H4 (cell line): ENCODE results near the gene PRSS33. TPM values are rescaled to one million over a fixed set of nuclear protein-coding genes. Genes with fewer than 3 reads are reported as not detected.

Experiments
- DNase-seq: peaks from one replicate; pipeline ENCODE4 v3.0.0-alpha.2; 2015; ENCODE audit warnings: low spot score
- total RNA-seq: library from RNA; depleted of rRNA; stranded (reverse); fragments of >200 nt; shearing (Covaris generic); gene quantifications from 2 replicates; pipeline ENCODE4 v1.2.3, GENCODE V29; 2014

The PRSS33 gene
- total RNA-seq, 1 experiment from 2014 or later: 0.10 TPM

- DNase-seq: no peak
Measured at GRCh38 chr16:2820836-2821486, 33.6 kb upstream of the PRSS33 start.

GRCh38 chr16:2819939-2820835 is 32.8 kb upstream of the PRSS33 start:
- DNase-seq: no peak

DNA sequence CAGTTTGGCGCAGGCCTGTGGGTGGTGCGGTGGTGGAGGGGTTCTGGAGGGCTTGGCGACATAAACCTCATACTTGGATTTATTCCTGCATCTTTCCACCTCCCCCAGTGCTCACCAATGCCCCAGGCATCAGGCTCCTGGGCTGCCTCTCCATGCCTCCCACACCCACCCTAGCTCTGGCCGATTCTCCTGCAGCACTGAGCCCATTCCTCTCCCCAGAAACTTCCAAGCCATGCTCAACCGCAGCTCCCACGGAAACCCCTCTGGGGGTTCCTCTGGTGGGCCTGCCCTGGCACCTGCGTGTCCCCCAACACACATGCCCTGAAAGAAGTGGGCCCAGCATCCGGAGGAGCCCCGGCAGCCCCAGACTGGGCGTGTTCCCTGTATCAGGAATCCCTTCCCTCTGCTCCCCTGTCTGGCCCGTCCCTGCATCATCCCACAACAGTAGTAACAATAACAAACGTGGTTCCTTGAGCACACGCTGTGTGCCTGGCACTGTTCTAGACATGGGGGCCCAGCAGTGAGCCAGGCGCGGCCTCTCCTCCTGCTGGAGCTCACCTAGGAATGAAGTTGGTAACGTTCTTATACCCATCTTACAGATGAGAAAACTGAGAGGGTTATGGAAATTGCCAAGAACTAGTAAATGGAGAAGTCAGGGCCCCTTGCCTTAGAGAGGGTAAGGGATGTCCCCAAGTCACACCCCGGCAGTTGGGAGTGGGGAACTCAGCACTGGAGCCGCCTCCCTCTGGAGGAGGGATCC is 32.0 kb upstream of the PRSS33 start:
- no peak for DNase-seq

DNA sequence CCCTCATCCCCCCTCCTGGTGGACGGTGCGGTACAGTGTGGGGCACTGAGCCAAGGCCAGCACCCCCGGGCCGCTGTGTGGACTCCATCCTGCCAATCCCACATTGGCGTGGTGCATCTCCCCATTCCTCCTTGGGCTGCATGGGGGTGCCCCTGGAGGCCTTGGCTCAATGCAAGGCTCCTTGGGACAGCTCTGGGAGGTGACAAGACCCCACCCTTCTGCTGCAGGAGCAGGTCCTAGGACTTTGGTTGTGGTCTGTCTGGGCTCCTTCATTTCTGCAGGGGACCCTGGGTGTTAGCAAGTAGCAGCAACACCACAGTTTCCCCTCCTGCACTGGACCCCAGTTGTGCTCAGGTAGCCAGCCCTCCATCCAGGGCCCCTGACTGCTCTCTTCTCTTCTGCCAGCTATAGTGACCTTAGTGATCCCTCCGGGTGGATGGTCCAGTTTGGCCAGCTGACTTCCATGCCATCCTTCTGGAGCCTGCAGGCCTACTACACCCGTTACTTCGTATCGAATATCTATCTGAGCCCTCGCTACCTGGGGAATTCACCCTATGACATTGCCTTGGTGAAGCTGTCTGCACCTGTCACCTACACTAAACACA is 31.0 kb upstream of the PRSS33 start:
- DNase-seq: no peak

- no peak for DNase-seq
Measured at GRCh38 chr16:2817340-2818271, 30.2 kb upstream of the PRSS33 start.

GRCh38 chr16:2816751-2817339 is 29.5 kb upstream of the PRSS33 start, which contains the start of gene PRSS21:
Gene PRSS21 (plus strand): TSS chr16:2817237. CDS start chr16:2817269, 32 bp downstream.
- DNase-seq: no peak

DNA sequence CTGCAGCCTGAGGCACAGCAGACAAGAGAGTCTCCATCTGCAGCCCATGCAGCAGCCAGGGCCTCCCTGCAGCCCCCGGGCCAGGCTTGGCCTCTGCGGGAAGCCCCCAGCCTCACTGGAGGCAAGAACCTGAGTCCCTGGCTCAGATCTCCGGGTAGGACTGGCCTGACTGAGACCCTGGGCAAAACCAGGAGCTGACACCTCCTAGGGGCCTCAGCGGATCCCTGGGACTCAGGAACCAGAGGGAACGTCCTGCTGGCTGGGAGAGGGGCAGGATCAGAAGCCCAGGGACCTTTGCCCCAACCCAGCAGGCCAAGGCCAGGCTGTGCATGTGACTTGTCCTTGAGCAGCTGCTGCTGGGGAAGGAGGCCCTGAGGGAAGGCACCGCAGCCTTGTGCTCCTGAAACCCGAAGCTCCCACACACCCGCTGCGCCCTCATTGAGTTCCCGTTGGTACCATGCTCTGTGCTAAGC is 28.0 kb upstream of the PRSS33 start:
- no peak for DNase-seq

GRCh38 chr16:2814551-2815298 is 27.4 kb upstream of the PRSS33 start:
- no peak for DNase-seq

- DNase-seq: no peak
Measured at GRCh38 chr16:2813771-2814221, 26.4 kb upstream of the PRSS33 start.

GRCh38 chr16:2811703-2812471 is 24.5 kb upstream of the PRSS33 start:
- DNase-seq: no peak

GRCh38 chr16:2810651-2811050 is 23.3 kb upstream of the PRSS33 start:
- DNase-seq: no peak

GRCh38 chr16:2809149-2809760 is 21.9 kb upstream of the PRSS33 start:
- DNase-seq: no peak

- no peak for DNase-seq
Measured at GRCh38 chr16:2808181-2808580, 20.8 kb upstream of the PRSS33 start.

DNA sequence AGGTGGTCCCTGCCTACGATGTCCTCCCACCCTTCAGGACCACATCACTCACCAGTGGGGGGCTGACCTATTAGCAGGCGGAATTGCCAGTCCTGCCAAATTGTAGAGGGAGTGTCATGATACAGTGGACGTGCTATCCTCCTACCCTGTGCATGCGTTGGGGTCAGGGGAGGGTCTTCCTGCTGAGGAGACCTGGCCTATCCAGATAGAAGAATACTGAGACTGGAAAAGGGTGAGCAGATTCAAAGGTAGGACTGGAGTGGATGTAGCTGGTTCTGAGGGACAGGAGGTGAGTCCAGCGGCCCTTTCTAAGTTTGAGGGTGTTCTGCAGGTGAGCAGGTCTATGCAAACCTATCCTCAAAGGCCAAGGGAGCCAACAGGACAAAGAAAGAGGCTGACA is 18.9 kb upstream of the PRSS33 start:
- no peak for DNase-seq

DNA sequence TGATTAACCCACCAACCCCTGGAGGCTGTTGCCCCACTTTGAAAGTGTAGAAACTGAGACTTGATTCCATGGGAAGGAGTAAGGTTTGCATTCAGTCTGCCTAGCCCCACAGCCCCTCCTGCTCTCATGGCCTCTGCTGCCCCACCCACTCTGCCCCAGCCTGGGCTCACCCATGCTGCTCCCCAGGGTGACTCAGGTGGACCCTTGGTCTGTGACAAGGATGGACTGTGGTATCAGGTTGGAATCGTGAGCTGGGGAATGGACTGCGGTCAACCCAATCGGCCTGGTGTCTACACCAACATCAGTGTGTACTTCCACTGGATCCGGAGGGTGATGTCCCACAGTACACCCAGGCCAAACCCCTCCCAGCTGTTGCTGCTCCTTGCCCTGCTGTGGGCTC is 17.4 kb upstream of the PRSS33 start:
- DNase-seq: no peak

DNA sequence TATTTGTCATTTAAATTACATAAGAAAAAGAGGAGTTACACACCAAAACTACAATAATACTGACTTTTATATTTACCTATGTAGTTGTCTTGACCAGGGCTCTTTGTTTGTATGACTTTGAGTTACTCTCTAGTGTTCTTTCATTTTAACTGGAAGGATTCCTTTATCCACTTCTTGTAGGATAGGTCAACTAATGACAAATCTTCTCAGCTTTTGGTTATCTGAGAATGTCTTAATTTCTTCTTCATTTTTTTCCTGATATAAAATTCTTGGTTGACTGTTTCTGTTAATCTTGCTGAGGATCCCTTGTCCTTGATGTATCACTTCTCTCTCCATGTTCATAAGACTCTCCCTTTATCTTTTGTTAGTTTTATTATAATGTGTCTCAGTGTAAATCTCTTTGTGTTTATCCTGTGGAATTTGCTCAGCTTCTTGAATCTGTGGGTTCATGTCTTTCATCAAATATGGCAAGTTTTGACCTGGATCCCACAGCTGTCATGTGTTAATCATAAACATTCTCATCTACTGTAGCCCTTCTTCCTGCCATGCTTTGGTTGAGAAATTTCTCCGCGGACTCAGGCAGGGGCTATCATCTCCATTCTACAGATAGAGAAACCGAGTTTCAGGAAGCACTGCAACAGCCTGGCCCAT is 16.3 kb upstream of the PRSS33 start:
- no peak for DNase-seq

- DNase-seq: no peak
Measured at GRCh38 chr16:2799859-2800226, 12.5 kb upstream of the PRSS33 start.
